ENCODE measurements around the gene PER3. TPM values are rescaled to one million over a fixed set of nuclear protein-coding genes. Genes with fewer than 3 reads are reported as not detected.
"Not testable (repeated sequence)": the region's sequence is repeated elsewhere in the genome, so short reads cannot be mapped to it uniquely, and the experiment has no call there.

PER3 gene
- polyA plus RNA-seq, 12 donors = 4.7 to 11.8 (median 8.1) TPM; not detected in 1

DNA sequence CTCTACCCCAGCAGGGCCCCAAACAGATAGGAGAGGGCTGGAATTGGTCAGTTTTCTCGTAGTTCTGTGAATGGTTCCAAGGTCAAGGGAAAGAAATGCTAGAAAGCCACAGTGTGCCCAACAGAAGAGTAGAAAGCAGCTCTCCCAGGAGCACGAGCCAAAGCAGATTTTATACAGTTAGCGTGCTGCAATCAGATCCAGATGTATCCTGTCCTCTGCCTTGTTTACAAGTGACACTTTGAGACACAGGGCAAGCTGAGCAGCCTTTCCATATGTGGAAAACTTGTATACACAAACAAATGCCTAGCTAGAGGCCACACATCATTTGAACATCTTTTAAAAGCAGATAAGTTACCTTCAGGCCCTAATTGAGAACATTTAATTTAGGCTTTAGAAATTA is 6.5 kb upstream of the PER3 start:
- no peak for DNase-seq

DNA sequence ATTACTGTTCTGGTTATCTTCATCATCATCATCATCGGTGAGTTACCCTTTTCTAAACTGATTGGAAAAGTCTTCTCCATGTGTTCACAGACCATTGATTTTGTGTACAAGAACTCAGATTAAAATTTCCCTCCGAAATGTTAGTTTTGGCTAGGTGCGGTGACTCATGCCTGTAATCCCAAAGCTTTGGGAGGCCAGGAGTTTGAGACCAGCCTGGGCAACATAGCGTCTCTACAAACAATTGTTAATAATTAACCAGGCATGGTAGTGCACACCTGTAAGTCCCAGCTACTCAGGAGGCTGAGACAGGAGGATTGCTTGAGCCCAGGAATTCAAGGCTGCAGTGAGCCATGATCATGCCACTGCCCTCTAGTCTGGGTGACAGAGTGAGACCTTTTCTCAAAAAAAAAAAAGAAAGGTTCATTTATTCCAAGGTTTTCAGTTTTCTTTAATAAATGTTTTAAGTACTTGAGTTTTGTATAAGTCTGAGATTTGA is 5.9 kb upstream of the PER3 start:
- DNase-seq = no peak

DNA sequence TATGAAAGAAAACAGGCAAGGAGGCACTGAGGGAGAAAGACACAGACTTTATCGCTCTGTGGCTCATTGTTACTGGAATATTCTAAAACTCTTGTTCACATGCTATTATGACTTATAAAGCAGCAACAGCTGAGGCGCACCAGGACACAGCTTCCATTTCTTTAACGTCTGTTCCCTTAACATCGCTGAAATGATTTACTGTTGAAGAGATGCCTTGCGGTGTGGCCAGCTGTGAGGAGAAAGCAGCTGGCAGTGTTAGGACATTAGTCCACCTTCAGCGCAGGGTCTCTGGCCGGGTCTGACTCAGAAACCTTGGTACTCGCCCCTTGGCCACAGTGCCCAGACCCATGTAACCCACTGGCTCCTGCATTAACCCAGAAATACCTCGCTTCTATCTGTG is 3.1 kb upstream of the PER3 start:
- no peak for DNase-seq

DNA sequence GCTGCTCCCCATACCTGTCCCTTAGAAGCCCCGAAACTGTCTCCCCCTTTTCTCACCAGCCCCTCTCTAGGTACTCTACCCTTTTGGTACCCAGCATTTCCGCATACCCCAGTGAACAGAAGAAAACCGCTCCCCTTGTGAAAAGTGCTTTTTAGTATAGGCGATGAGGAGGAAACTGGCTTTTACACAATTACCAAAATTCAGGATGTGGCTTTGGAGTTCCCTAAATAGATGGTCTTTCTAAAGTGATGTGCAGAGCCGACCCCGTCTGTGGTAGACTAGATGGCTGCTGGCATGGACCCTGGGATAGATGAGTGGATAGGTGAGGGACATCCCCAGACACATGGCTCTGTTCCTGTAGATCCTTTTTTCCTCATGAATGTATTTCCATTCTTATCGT is 2.6 kb upstream of the PER3 start:
- no peak for DNase-seq

DNA sequence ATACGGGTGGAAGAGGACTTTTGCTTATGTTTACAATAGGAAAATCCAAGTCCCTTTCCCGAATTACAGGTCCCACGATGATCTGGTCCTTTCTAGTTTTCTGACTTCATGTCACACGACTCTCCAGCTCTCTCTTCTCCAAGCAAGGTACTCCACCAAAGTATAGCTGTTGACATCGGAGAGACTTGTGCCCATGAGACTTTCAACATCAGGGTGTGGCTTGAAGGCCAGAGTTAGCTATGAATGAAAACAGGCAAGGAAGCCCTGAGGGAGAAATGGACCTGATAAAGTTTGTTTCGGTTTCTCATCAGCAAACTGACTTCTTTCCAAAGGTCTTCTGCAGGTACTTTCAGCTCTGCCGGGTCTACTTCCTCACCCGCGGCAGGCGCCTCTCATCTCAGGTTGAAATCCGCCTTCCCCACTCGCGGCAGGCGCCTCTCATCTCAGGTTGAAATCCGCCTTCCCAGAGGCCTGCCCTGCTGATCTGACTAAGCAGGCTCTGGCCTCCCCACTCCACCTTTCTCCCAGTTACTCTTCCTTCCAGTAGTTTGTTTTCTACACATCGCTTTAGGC is 2.1 kb upstream of the PER3 start:
- DNase-seq = no peak

DNA sequence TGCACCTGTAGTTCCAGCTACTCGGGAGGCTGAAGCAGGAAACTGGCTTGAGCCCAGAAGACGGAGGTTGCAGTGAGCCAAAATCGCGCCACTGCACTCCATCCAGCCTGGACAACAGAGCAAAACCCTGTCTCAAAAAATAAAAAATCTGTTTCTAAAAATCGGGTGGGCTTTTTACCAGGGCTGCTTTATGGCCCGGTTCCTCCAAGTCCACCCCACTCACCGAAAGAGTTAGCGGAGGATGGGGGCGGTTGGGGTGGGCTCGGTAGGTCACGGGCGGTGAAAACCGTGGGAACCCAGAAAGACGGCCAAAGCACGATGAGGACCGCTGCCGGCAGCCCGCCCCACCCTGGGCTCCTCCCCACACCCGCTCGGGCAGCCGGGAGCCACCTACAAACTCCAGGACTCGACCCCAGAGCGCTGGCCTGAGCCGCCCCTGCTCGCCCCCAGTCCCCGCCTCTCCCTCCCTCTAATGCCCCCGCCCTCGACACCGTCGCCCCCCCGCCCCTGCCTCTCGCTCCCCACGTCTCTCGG is 846 bp upstream of the PER3 start:
- peak; percentile 20 for DNase-seq

DNA sequence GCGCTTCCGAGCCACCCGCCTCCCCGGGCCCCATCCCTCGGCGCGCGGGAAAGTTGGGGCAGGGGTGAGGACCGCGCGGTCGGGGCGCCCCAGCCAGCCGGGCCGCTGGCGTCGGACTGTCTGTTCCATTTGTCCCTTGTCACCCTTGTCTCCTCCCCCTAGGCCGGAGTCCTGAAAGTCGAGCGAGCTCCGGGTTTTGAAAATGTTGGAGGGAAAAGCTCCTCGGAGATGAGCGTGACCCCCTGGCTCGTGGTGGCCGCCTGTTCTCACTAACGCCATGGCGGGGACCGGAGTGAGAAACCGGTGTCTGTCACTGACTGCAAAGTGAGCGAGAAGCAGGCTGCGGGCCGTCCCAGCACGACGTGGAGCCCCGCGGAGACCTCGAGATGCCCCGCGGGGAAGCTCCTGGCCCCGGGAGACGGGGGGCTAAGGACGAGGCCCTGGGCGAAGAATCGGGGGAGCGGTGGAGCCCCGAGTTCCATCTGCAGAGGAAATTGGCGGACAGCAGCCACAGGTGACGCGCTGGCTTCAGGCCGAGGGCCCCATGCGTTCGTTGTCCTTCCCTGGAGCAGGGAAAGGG is 491 bp downstream of the PER3 start:
- peak; percentile 16 for DNase-seq

DNA sequence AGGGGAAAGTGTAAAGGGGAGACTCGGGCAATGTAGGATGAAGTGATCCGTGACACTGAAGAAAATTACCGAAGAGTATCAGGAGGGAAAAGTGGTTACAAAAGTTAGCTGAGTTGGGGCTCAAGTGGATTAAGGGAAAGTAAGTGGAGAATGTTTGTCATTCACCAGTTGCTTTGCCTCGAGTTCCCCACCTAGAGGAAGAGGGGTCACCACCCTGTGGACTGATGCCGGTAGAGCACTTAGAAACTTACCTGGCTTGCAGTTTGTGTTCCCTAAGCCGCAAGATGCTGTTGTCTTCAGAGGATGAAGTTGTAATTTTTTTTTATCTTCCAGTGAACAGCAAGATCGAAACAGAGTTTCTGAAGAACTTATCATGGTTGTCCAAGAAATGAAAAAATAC is 1.0 kb downstream of the PER3 start:
- no peak for DNase-seq

DNA sequence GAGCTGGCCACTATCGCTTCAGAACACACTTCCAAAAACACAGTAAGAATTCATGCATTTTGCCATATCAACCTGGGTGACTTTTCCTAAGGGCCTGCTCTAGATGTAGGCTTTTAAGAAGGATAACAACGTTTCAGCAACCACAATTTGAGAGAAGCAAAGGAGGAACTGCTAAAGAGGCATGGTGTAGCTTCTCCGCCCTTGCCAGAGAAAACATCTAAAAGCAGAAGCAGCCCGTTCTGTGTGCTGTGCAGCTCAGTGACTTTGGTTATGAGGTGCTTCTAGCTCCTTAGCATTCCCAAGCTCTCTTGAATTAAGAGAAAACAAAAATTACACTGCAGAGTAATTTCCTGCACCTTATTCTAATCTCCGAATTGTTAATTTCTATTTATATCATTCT is 2.7 kb downstream of the PER3 start:
- DNase-seq = no peak

DNA sequence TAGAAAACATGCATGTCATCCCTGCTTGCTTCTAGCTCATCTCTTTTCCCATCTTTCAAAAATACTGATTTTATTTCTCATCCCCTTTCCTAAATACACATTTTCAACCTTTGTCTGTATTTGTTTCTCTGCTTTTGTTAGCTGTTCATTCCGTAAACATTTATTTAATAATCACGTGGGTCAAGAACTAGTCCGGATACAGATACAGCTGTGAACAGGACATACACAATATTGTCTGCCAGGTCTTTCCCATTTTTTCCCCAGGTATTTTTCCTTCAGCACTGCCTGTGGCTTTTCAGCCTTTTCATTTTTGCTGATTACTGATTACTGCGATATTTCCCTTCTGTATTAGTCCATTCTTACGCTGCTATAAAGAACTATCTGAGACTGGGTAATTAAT is 5.7 kb downstream of the PER3 start:
- no peak for DNase-seq

DNA sequence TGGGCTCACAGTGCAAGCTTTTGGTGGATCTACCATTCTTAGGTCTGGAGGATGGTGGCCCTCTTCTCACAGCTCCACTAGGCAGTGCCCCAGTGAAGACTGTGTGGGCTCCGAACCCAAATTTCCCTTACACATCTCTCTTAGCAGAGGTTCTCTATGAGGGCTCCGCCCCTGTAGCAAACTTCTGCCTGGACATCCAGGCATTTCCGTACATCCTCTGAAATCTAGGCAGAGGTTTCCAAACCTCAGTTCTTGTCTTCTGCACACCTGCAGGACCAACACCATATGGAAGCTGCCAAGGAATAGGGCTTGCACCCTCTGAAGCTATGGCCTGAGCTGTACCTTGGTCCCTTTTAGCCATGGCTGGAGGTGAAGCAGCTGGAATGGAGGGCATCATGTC is 6.9 kb downstream of the PER3 start:
- not testable (repeated sequence) for DNase-seq

DNA sequence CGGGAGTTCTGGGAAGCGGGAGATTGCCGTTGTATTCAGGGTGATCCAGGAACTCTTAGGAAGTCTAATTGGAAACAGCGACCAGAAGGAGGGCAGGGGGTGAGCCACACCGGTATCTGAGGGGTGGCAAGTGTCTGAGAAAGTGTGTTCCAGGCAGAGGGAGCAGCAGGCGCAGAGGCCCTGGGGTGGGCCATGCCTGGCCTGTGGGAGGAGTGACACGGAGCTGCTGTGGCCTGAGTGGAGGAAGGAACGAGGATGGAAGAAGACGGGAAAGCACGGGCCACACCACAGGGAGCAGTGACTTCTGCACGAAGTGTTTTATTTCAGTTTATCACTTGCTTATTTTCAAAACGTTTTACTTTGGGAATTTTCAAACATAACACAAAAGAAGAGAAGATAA is 11.3 kb downstream of the PER3 start:
- DNase-seq = no peak

DNA sequence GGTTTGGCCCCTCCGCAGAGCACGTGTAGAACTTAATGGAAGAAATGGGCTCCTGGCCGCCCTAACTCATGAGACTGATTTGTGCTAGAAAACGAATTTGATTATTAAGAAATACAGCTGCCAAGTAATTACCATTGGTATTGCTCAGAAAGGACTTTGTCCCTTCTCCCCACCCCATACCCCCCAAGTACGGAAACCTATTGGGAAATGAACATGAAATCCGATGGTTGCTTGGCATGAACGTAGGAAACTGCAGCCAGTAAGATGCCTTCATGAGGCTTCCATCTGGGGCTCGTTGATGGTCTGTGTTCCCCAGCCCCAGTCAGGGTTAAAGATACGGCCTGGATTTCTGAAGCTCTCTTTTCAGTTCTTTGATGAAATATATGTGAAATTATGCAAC is 21.4 kb downstream of the PER3 start:
- no peak for DNase-seq

DNA sequence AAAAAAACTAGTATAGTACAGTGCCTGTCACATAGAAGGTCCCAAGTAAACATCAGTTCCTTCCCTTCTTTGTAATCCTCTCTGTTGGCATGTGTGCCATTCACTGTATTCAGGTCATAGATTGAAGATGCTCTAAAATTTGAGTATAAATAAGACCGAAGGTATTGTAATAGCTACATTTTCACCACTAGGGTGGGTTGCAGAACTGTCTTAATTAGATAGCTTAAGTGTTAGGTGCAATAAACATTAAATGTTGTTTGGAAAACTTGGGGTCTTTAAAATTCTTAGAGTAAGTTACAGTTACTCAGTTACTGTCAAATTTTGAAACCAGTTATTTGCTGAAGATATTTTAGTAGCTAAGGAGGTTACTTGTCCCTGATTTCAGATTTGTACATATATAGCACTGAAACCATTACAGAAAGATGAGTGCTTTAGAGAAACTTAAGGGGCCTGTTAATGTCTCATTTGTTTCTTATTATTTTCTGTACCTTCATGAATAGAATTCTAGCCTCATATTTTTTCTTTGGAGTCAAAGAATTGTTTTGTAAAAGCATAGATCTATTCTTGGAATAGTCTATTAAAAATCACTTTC is 24.3 kb downstream of the PER3 start:
- no peak for DNase-seq

DNA sequence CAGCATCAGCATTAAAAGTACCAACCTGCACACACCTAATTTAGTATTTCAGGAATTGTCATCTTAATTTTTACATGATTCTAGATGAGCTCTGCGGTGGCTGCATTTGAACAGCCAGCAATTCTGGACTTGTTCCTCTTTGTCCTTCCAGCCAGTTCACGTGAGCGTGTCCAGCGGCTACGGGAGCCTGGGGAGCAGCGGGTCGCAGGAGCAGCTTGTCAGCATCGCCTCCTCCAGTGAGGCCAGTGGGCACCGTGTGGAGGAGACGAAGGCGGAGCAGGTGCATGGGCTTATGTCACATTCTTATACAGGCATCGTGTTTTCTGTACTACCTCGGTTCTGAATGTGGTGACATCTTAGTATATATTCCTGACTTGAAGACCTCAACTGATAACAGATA is 25.7 kb downstream of the PER3 start:
- DNase-seq = no peak

DNA sequence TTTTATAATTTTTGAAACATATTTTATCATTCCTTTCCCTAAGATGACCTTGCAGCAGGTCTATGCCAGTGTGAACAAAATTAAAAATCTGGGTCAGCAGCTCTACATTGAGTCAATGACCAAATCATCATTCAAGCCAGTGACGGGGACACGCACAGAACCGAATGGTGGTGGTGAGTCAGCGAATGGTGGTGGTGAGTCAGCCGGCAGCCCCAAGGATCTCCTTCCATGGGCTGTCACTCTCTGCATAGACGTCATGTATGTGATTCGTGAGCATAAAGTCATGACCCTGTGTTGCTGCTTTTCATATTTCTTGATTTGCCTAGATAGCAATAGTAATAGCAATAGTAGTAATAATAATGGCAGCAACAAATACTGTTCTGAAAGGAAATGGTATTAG is 26.3 kb downstream of the PER3 start:
- no peak for DNase-seq

DNA sequence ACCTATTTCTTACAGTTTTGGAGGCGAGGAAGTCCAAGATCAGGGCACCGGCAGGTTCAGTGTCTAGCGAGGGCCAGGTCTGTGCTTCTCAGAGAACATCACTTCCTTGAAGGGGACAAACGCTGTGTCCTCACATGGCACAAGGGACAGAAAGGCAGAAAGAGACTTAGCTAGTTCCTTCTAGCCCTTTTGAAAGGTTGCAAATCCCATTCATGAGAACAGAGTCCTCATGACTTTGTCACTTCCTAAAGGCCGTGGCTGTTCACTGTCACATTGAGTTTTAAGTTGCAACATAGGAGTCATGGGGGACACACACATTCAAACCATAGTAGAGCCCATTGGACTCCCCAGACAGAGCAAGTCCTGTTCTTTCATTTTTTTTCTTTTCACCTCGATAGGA is 27.4 kb downstream of the PER3 start:
- DNase-seq = no peak

DNA sequence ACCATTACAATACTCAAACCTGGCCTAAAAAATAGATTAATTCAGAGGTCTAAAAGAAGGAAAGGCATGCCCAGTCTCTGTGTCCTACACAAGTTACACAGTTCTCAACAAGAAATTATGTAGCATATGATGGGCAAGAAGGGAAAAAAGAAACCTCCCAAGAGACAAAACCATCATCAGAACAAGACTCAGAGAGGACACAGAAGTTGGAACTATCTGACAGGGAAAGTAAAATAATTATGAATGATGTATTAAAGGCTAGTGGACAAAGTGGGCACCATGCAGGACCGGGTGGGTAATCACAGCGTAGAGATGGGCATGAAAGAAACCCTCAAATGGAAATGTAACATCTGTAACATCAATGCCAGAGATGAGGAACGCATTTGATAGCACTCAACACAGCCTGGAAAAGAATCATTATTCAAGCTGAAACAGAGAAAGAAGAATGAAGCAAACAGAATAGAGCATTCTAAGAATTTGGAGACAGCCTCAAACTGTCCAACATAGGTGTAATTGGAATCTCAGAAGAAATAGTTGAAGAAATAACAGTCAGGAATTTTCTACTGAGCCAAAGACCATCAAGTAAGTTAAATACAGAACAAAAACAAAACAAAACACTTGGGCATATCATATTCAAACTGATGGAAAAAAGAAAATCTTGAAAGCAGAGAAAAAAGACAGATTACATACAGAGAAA is 29.7 kb downstream of the PER3 start:
- DNase-seq = no peak

DNA sequence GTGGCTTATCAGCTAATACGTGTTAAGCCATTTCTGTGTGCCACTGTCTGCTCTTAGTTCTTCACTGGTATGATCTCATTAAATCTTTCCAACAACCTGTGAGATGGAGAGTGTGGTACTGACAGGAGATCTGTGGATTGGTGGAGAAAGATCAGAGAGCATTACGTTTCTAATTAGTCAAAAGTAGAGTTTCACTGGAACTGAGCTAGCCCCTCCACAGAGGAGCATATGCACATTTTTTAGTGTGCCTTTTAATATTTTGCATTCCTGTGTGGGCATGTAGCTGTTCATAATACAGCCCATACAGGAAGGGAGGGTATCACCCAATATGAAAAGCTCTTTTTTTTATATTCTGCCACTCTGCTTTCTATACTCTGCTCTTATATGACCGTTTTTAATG is 37.2 kb downstream of the PER3 start:
- DNase-seq = no peak

DNA sequence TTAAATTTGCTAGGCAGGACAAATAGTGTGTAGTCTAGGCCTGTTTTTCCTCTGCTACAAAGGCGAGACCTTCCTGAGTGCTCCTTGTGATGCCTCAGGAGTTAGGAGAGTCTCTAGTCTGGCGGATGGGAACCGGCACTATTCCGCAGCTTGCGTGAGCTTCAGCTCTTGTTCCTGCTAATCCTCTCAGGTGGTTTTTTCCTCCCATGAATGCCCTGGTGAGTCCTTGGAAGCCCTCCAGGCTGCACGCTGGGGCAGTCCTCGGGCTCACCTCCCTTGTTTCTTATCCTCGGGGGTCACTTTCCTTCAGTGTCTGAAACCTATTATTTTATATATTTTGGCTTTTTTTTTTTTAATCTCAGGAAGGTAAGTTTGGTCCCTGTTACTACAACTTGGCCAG is 40.6 kb downstream of the PER3 start:
- no peak for DNase-seq

DNA sequence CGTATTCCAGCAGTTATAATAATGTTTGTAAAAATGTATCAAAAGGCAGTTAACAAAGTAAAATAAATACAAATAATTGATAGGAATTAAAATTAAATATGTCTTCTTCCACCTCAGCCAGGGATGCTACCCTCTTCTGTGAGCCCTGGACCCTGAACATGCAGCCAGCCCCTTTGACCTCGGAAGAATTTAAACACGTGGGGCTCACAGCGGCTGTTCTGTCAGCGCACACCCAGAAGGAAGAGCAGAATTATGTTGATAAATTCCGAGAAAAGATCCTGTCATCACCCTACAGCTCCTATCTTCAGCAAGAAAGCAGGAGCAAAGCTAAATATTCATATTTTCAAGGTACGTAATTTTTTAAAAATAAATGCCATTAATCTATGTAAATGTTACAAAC is 42.3 kb downstream of the PER3 start:
- no peak for DNase-seq

DNA sequence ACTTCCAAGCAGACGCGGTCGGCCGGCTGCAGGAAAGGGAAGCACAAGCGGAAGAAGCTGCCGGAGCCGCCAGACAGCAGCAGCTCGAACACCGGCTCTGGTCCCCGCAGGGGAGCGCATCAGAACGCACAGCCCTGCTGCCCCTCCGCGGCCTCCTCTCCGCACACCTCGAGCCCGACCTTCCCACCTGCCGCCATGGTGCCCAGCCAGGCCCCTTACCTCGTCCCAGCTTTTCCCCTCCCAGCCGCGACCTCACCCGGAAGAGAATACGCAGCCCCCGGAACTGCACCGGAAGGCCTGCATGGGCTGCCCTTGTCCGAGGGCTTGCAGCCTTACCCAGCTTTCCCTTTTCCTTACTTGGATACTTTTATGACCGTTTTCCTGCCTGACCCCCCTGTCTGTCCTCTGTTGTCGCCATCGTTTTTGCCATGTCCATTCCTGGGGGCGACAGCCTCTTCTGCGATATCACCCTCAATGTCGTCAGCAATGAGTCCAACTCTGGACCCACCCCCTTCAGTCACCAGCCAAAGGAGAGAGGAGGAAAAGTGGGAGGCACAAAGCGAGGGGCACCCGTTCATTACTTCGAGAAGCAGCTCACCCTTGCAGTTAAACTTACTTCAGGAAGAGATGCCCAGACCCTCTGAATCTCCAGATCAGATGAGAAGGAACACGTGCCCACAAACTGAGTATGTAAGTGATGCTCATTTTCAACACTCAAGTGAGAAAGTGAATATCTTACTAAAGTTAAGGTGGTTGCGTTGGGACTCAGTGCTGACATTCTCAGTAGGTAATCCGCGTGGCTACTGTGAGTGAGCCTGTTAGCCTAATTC is 43.2 kb downstream of the PER3 start:
- DNase-seq = no peak

Measured in muscle of arm (tissue), 12 donors.